HG03060 (cell line): ENCODE data around the gene HCAR3.
A peak's percentile ranks its signal among the peaks of the same experiment; 100 is the strongest.
"Not testable (repeated sequence)": the region's sequence is repeated elsewhere in the genome, so short reads cannot be mapped to it uniquely, and the experiment has no call there.

Experiments
- ATAC-seq: cut with Tn5 transposase; IDR thresholded peaks from one replicate; pipeline ENCODE4 v1.9.1; 2021; ENCODE audit warnings: low read depth, moderate number of reproducible peaks; ENCODE audit not compliant: unreplicated experiment

HCAR3 gene

GRCh38 chr12:122716658-122717057 is at the start of gene HCAR3:
TSS of gene HCAR3 (minus strand) at chr12:122716811. CDS start at chr12:122716737, 74 bp downstream.
- not testable (repeated sequence) for ATAC-seq

- no peak for ATAC-seq
Observed at GRCh38 chr12:122757568-122757967, 41.0 kb upstream of the HCAR3 start.

GRCh38 chr12:122754790-122755189 is 38.2 kb upstream of the HCAR3 start:
- no peak for ATAC-seq

GRCh38 chr12:122753319-122753650 is 36.7 kb upstream of the HCAR3 start:
- no peak for ATAC-seq

GRCh38 chr12:122752464-122753318 is 36.1 kb upstream of the HCAR3 start, which contains the start of gene DENR:
TSS of gene DENR (plus strand) at chr12:122752824. CDS start at chr12:122753702, 878 bp downstream.
- ATAC-seq, result peak; percentile 94

- ATAC-seq, result not testable (repeated sequence)
Observed at GRCh38 chr12:122750781-122751515, 34.3 kb upstream of the HCAR3 start.

- ATAC-seq, result no peak
Observed at GRCh38 chr12:122749569-122750332, 33.1 kb upstream of the HCAR3 start.

GRCh38 chr12:122747224-122748135 is 30.9 kb upstream of the HCAR3 start:
- no peak for ATAC-seq

GRCh38 chr12:122743895-122744525 is 27.4 kb upstream of the HCAR3 start:
- ATAC-seq, result no peak

- ATAC-seq, result no peak
Observed at GRCh38 chr12:122740351-122740750, 23.7 kb upstream of the HCAR3 start.

GRCh38 chr12:122738571-122738970 is 22.0 kb upstream of the HCAR3 start:
- ATAC-seq, result no peak

GRCh38 chr12:122732611-122733010 is 16.0 kb upstream of the HCAR3 start:
- no peak for ATAC-seq

- no peak for ATAC-seq
Observed at GRCh38 chr12:122732170-122732569, 15.6 kb upstream of the HCAR3 start.

GRCh38 chr12:122730215-122731014 is 13.8 kb upstream of the HCAR3 start, which contains the start of gene HCAR1:
TSS of gene HCAR1 (minus strand) at chr12:122730844. CDS start at chr12:122730339, 505 bp downstream.
- ATAC-seq, result no peak

- ATAC-seq, result no peak
Observed at GRCh38 chr12:122729583-122730214, 13.1 kb upstream of the HCAR3 start.

- no peak for ATAC-seq
Observed at GRCh38 chr12:122726080-122726558, 9.5 kb upstream of the HCAR3 start.

- no peak for ATAC-seq
Observed at GRCh38 chr12:122725452-122726079, 9.0 kb upstream of the HCAR3 start.
